ENCODE results near the gene RO60. TPM values are rescaled to one million over a fixed set of nuclear protein-coding genes. Genes with fewer than 3 reads are reported as not detected.
"Not testable (repeated sequence)": the region's sequence is repeated elsewhere in the genome, so short reads cannot be mapped to it uniquely, and the experiment has no call there.

The RO60 gene
- total and polyA plus RNA-seq, 4 experiments from 2014 or later = 75.2 to 133 (median 89.1) TPM

GRCh38 chr1:193019442-193020026 lies 39.9 kb upstream of the RO60 start:
- Histone ChIP-seq H3K27ac (ENCODE audit: low read depth, low read length) (no peak overlapping the region), H3K27me3 (ENCODE audit: insufficient read depth, low read length) (no peaks in the 10 kb centered on the region), H3K9me3 (ENCODE audit: control insufficient read depth in 1 of 2, low read length in 2 of 2) (no peaks in the 10 kb centered on the region), H3K36me3 (ENCODE audit: insufficient read depth, low read length) (no peaks in the 10 kb centered on the region), H3K4me3 (ENCODE audit: low read length in 2 of 2) (no peak overlapping the region), H3K4me1 (ENCODE audit: insufficient read depth, low read length) (no peaks in the 10 kb centered on the region)
- H3K4me1 Mint-ChIP-seq = no peaks in the 10 kb centered on the region
- intact Hi-C loops (cut with micrococcal nuclease) = loop anchor here (1.0 to 10.0 kb wide), 4 partner anchors 101 to 545 kb away; no protein-coding TSS in a partner anchor
- ChIA-PET POLR2A (ENCODE audit: partially characterized antibody) (interaction anchor here (1.2 to 2.5 kb wide), 3 partner anchors 39 to 215 kb away, joined by 3 to 33 read pairs (median 5); partner anchors contain the start of genes RGS2 and UCHL5), CTCF (ENCODE audit: partially characterized antibody) (interaction anchor here (0.9 to 9.2 kb wide), 8 partner anchors 10 to 1276 kb away, joined by 3 to 219 read pairs (median 4); partner anchors contain the start of genes RGS2, RO60 and UCHL5)
- DNase-seq = peak in 4 of 5 donors; percentile 39 to 45 (median 42)
- peaks cover 10 to 19% of the 10 kb centered on the region in 2 donors for H3K36me3 Mint-ChIP-seq
- no peaks in the 10 kb centered on the region for H3K27me3 Mint-ChIP-seq
- no peak overlapping the region for H3K4me3 Mint-ChIP-seq
- H3K27ac Mint-ChIP-seq = no peak overlapping the region
- no peaks in the 10 kb centered on the region for H3K9me3 Mint-ChIP-seq

- Mint-ChIP-seq H3K27ac (no peak overlapping the region), H3K27me3 (no peaks in the 10 kb centered on the region), H3K36me3 (peaks cover 22 to 30% of the 10 kb centered on the region in 2 donors), H3K4me3 (no peak overlapping the region), H3K4me1 (peaks cover 0 to 3% (median under 1%) of the 10 kb centered on the region in 4 donors), H3K9me3 (no peaks in the 10 kb centered on the region)
- H3K27ac ChIP-seq (ENCODE audit: low read depth, low read length) = no peak overlapping the region
- no peaks in the 10 kb centered on the region for H3K36me3 ChIP-seq (ENCODE audit: insufficient read depth, low read length)
- H3K27me3 ChIP-seq (ENCODE audit: insufficient read depth, low read length) = no peaks in the 10 kb centered on the region
- no peaks in the 10 kb centered on the region for H3K9me3 ChIP-seq (ENCODE audit: control insufficient read depth in 1 of 2, low read length in 2 of 2)
- no peak for DNase-seq
- H3K4me1 ChIP-seq (ENCODE audit: insufficient read depth, low read length) = no peaks in the 10 kb centered on the region
- ChIA-PET POLR2A (ENCODE audit: partially characterized antibody) (no interaction called here), CTCF (ENCODE audit: partially characterized antibody) (interaction anchor here (2.3 to 4.5 kb wide), 2 partner anchors 218 to 220 kb away, joined by 7 to 21 read pairs; no protein-coding TSS in a partner anchor)
- intact Hi-C loops (cut with micrococcal nuclease) = no loop called here
- no peak overlapping the region for H3K4me3 ChIP-seq (ENCODE audit: low read length in 2 of 2)
Observed at GRCh38 chr1:193025218-193025617, 34.2 kb upstream of the RO60 start.

- POLR2A ChIA-PET (ENCODE audit: partially characterized antibody) = interaction anchor here (1.7 kb wide), 1 partner anchor 222 kb away, joined by 5 read pairs; no protein-coding TSS in a partner anchor
- H3K4me3 Mint-ChIP-seq = no peak overlapping the region
- H3K27me3 ChIP-seq (ENCODE audit: insufficient read depth, low read length) = no peaks in the 10 kb centered on the region
- peaks cover 10 to 12% (median 12%) of the 10 kb centered on the region in 4 donors for H3K4me1 Mint-ChIP-seq
- no peaks in the 10 kb centered on the region for H3K36me3 ChIP-seq (ENCODE audit: insufficient read depth, low read length)
- CTCF ChIA-PET (ENCODE audit: partially characterized antibody) = interaction anchor here (0.9 to 1.5 kb wide), 5 partner anchors 11 to 225 kb away, joined by 3 to 5 read pairs (median 4); partner anchors contain the start of genes RO60 and UCHL5
- peaks cover 19 to 22% of the 10 kb centered on the region in 2 donors for H3K36me3 Mint-ChIP-seq
- H3K27ac ChIP-seq (ENCODE audit: low read depth, low read length) = no peak overlapping the region
- no peaks in the 10 kb centered on the region for H3K9me3 Mint-ChIP-seq
- H3K27ac Mint-ChIP-seq = peak overlapping the region in 1 of 7 donors; percentile 15
- no peak overlapping the region for H3K4me3 ChIP-seq (ENCODE audit: low read length in 2 of 2)
- no peaks in the 10 kb centered on the region for H3K27me3 Mint-ChIP-seq
- DNase-seq = no peak
- no peaks in the 10 kb centered on the region for H3K4me1 ChIP-seq (ENCODE audit: insufficient read depth, low read length)
- H3K9me3 ChIP-seq (ENCODE audit: control insufficient read depth in 1 of 2, low read length in 2 of 2) = no peaks in the 10 kb centered on the region
- intact Hi-C loops (cut with micrococcal nuclease) = no loop called here
Observed at GRCh38 chr1:193030280-193030679, 29.1 kb upstream of the RO60 start.

- no peaks in the 10 kb centered on the region for H3K36me3 ChIP-seq (ENCODE audit: insufficient read depth, low read length)
- no peaks in the 10 kb centered on the region for H3K27me3 ChIP-seq (ENCODE audit: insufficient read depth, low read length)
- no peaks in the 10 kb centered on the region for H3K4me1 ChIP-seq (ENCODE audit: insufficient read depth, low read length)
- ChIA-PET CTCF (ENCODE audit: partially characterized antibody) (interaction anchor here (1.0 to 1.3 kb wide), 3 partner anchors 27 to 558 kb away, joined by 3 to 8 read pairs (median 3); partner anchors contain the start of gene UCHL5), POLR2A (ENCODE audit: partially characterized antibody) (no interaction called here)
- no peaks in the 10 kb centered on the region for H3K27me3 Mint-ChIP-seq
- H3K4me3 Mint-ChIP-seq = no peak overlapping the region
- H3K27ac ChIP-seq (ENCODE audit: low read depth, low read length) = no peak overlapping the region
- H3K4me3 ChIP-seq (ENCODE audit: low read length in 2 of 2) = no peak overlapping the region
- peaks cover 15 to 21% of the 10 kb centered on the region in 2 donors for H3K36me3 Mint-ChIP-seq
- no peaks in the 10 kb centered on the region for H3K9me3 ChIP-seq (ENCODE audit: control insufficient read depth in 1 of 2, low read length in 2 of 2)
- no peak overlapping the region for H3K27ac Mint-ChIP-seq
- H3K4me1 Mint-ChIP-seq = peaks cover 18 to 23% (median 19%) of the 10 kb centered on the region in 4 donors
- H3K9me3 Mint-ChIP-seq = no peaks in the 10 kb centered on the region
- peak in 1 of 5 donors; percentile 3 for DNase-seq
- intact Hi-C loops (cut with micrococcal nuclease) = no loop called here
Observed at GRCh38 chr1:193031431-193031830, 28.0 kb upstream of the RO60 start.

- intact Hi-C loops (cut with micrococcal nuclease); H3K36me3 ChIP-seq (ENCODE audit: insufficient read depth, low read length); H3K27me3 ChIP-seq (ENCODE audit: insufficient read depth, low read length); H3K4me1 ChIP-seq (ENCODE audit: insufficient read depth, low read length); DNase-seq; H3K27me3 Mint-ChIP-seq; POLR2A ChIA-PET (ENCODE audit: partially characterized antibody); H3K9me3 ChIP-seq (ENCODE audit: control insufficient read depth in 1 of 2, low read length in 2 of 2); H3K4me3 Mint-ChIP-seq; H3K27ac ChIP-seq (ENCODE audit: low read depth, low read length); H3K4me3 ChIP-seq (ENCODE audit: low read length in 2 of 2); H3K9me3 Mint-ChIP-seq: not testable (repeated sequence)
- Mint-ChIP-seq H3K27ac (peak overlapping the region in 4 of 7 donors; percentile 26 to 72 (median 62)), H3K36me3 (peaks cover 16 to 21% of the 10 kb centered on the region in 2 donors), H3K4me1 (peaks cover 25 to 35% (median 28%) of the 10 kb centered on the region in 4 donors)
- CTCF ChIA-PET (ENCODE audit: partially characterized antibody) = interaction anchor here (1.0 to 1.3 kb wide), 3 partner anchors 226 to 559 kb away, joined by 3 to 8 read pairs (median 3); no protein-coding TSS in a partner anchor
Observed at GRCh38 chr1:193032643-193033427, 26.6 kb upstream of the RO60 start.

- no peak overlapping the region for H3K27ac ChIP-seq (ENCODE audit: low read depth, low read length)
- no peaks in the 10 kb centered on the region for H3K9me3 ChIP-seq (ENCODE audit: control insufficient read depth in 1 of 2, low read length in 2 of 2)
- no peaks in the 10 kb centered on the region for H3K4me1 ChIP-seq (ENCODE audit: insufficient read depth, low read length)
- ChIA-PET POLR2A (ENCODE audit: partially characterized antibody) (no interaction called here), CTCF (ENCODE audit: partially characterized antibody) (no interaction called here)
- DNase-seq = no peak
- H3K36me3 ChIP-seq (ENCODE audit: insufficient read depth, low read length) = no peaks in the 10 kb centered on the region
- peak overlapping the region in 1 of 7 donors; percentile 42 for H3K27ac Mint-ChIP-seq
- peaks cover 16 to 21% of the 10 kb centered on the region in 2 donors for H3K36me3 Mint-ChIP-seq
- no peak overlapping the region for H3K4me3 ChIP-seq (ENCODE audit: low read length in 2 of 2)
- no peak overlapping the region for H3K4me3 Mint-ChIP-seq
- peaks cover 0 to 2% (median 0%) of the 10 kb centered on the region in 8 donors for H3K9me3 Mint-ChIP-seq
- no peaks in the 10 kb centered on the region for H3K27me3 ChIP-seq (ENCODE audit: insufficient read depth, low read length)
- intact Hi-C loops (cut with micrococcal nuclease) = no loop called here
- H3K27me3 Mint-ChIP-seq = no peaks in the 10 kb centered on the region
- H3K4me1 Mint-ChIP-seq = peaks cover 25 to 35% (median 29%) of the 10 kb centered on the region in 4 donors
Observed at GRCh38 chr1:193033610-193034009, 25.8 kb upstream of the RO60 start.

All from CD4-positive, alpha-beta memory T cell (primary cell).